Measurements from ENCODE around the gene TPPP3.
"Not testable (repeated sequence)": the region's sequence is repeated elsewhere in the genome, so short reads cannot be mapped to it uniquely, and the experiment has no call there.

TPPP3 gene

DNA sequence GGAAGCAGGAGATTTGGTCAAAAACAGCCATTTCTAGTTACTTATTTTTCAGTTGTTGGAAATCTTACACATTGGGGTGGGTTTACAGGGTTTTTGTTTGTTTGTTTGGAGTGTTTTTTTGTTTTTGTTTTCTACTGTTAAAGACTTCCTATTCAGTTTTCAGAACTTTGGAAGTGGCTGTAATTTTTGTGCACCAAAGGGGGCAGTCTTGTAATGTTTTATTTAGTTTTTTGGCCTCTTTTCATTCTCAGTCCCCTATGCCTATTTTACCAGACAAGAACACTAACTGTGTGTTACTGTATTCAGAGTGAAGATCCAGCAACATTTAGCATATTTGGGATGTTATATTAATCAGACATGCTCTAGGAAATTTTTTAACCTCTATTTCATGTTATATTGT lies 20.6 kb downstream of the TPPP3 start:
- H3K36me3 ChIP-seq (ENCODE audit: control insufficient read depth, insufficient read depth, low read length) = no peaks in the 10 kb centered on the region

DNA sequence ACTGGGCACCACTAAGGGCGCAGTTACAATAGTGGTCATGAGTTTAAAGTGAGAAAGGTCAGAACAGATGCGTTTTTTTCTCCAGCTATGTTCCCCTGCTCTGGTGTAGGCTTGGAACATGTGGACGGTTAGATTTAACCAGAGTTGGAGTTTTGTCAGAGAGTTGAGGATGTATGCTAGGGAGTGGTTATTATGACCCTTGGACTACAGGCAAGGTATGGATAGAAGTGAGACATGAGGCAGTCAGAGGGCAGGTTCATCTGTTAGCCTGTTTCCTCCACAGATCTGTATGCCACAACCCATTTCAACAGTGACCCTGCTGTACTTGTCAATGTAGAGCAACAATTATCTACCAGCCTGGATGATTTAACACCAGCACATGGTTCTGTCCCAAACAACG lies 22.6 kb downstream of the TPPP3 start:
- Histone ChIP-seq H3K4me3 (ENCODE audit: low read length) (no peak overlapping the region), H3K27me3 (ENCODE audit: control insufficient read depth, insufficient read depth, low read length) (no peaks in the 10 kb centered on the region), H3K36me3 (ENCODE audit: control insufficient read depth, insufficient read depth, low read length) (no peaks in the 10 kb centered on the region), H3K4me1 (ENCODE audit: control insufficient read depth, insufficient read depth, low read length) (no peaks in the 10 kb centered on the region), H3K9me3 (ENCODE audit: control insufficient read depth, low read length) (no peaks in the 10 kb centered on the region), H3K9ac (ENCODE audit: low read length) (no peak overlapping the region)

More for the DNA sequence above, 20.6 kb downstream of the TPPP3 start:
- no peaks in the 10 kb centered on the region for H3K9me3 ChIP-seq (ENCODE audit: control insufficient read depth, low read length)
- H3K27me3 ChIP-seq (ENCODE audit: control insufficient read depth, insufficient read depth, low read length) = no peaks in the 10 kb centered on the region
- no peaks in the 10 kb centered on the region for H3K4me1 ChIP-seq (ENCODE audit: control insufficient read depth, insufficient read depth, low read length)
- H3K9ac ChIP-seq (ENCODE audit: low read length) = no peak overlapping the region
- H3K4me3 ChIP-seq (ENCODE audit: low read length) = no peak overlapping the region

DNA sequence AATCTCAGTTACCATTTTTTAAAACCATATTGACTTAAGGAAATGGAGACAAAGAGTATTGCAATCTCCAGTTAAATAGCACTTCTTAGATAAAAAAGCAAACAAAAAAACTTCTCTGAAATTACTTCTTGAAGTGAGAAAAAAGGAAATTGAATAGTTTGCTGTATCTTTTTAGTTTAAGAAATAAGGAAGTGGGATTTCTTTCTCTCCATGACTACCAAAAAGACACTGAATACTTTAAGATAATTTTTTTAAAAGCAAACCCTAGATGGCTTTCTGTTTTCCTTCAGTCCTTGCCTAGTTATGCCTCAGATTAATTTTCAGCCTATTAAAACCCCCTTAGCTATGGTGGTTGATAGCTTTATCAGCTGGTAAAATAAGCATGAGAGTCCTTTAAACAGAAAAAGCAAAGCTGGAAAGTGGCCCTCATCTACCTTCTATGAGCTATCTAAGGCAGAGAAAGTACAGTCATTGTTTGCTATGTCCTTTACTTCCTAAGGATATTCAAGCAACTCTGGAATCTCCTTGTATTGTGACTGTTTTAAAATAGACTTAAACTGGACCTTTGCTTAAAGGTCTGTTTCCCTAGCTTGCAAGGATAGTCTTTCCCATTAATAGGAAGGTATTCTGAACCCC lies 28.6 kb downstream of the TPPP3 start:
- Histone ChIP-seq H3K27me3 (ENCODE audit: control insufficient read depth, insufficient read depth, low read length) (no peaks in the 10 kb centered on the region), H3K36me3 (ENCODE audit: control insufficient read depth, insufficient read depth, low read length) (no peaks in the 10 kb centered on the region), H3K9me3 (ENCODE audit: control insufficient read depth, low read length) (no peaks in the 10 kb centered on the region), H3K9ac (ENCODE audit: low read length) (peak overlapping the region; percentile 41), H3K4me1 (ENCODE audit: control insufficient read depth, insufficient read depth, low read length) (peaks cover 9% of the 10 kb centered on the region), H3K4me3 (ENCODE audit: low read length) (no peak overlapping the region)

- H3K4me3 ChIP-seq (ENCODE audit: low read length) = no peak overlapping the region
- peaks cover 22% of the 10 kb centered on the region for H3K4me1 ChIP-seq (ENCODE audit: control insufficient read depth, insufficient read depth, low read length)
- H3K36me3 ChIP-seq (ENCODE audit: control insufficient read depth, insufficient read depth, low read length) = no peaks in the 10 kb centered on the region
- no peaks in the 10 kb centered on the region for H3K27me3 ChIP-seq (ENCODE audit: control insufficient read depth, insufficient read depth, low read length)
- no peak overlapping the region for H3K9ac ChIP-seq (ENCODE audit: low read length)
- H3K9me3 ChIP-seq (ENCODE audit: control insufficient read depth, low read length) = no peaks in the 10 kb centered on the region
Measured at GRCh38 chr16:67361038-67361437, 32.3 kb downstream of the TPPP3 start.

- H3K9me3 ChIP-seq (ENCODE audit: control insufficient read depth, low read length); H3K9ac ChIP-seq (ENCODE audit: low read length); H3K36me3 ChIP-seq (ENCODE audit: control insufficient read depth, insufficient read depth, low read length); H3K4me3 ChIP-seq (ENCODE audit: low read length); H3K27me3 ChIP-seq (ENCODE audit: control insufficient read depth, insufficient read depth, low read length): not testable (repeated sequence)
- peaks cover 15% of the 10 kb centered on the region for H3K4me1 ChIP-seq (ENCODE audit: control insufficient read depth, insufficient read depth, low read length)
Measured at GRCh38 chr16:67359540-67360269, 33.6 kb downstream of the TPPP3 start.

DNA sequence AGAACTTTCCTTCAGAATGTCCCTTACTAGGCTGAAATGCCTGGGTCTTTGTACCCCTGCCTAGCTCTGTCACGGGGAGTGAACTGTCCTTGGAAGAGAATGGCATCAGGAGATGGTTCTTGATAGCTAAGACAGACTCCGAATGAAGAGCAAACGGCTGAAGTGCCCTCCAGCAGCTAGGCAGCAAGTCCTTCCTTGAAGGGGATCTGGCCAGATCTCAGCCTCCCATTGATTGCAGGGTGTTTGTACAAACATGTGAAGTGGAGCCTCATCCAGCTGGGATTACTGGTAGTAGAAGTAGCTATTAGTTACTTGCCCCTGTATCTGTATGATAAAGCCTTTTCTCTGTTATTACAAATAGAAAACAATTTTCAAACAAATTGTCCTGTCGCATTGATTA lies 35.7 kb downstream of the TPPP3 start:
- no peaks in the 10 kb centered on the region for H3K36me3 ChIP-seq (ENCODE audit: control insufficient read depth, insufficient read depth, low read length)
- H3K9ac ChIP-seq (ENCODE audit: low read length) = no peak overlapping the region
- H3K27me3 ChIP-seq (ENCODE audit: control insufficient read depth, insufficient read depth, low read length) = no peaks in the 10 kb centered on the region
- no peaks in the 10 kb centered on the region for H3K9me3 ChIP-seq (ENCODE audit: control insufficient read depth, low read length)
- peaks cover 14% of the 10 kb centered on the region for H3K4me1 ChIP-seq (ENCODE audit: control insufficient read depth, insufficient read depth, low read length)
- H3K4me3 ChIP-seq (ENCODE audit: low read length) = no peak overlapping the region

- Histone ChIP-seq H3K4me3 (ENCODE audit: low read length) (no peak overlapping the region), H3K36me3 (ENCODE audit: control insufficient read depth, insufficient read depth, low read length) (no peaks in the 10 kb centered on the region), H3K9ac (ENCODE audit: low read length) (no peak overlapping the region), H3K9me3 (ENCODE audit: control insufficient read depth, low read length) (no peaks in the 10 kb centered on the region), H3K4me1 (ENCODE audit: control insufficient read depth, insufficient read depth, low read length) (peaks cover 14% of the 10 kb centered on the region), H3K27me3 (ENCODE audit: control insufficient read depth, insufficient read depth, low read length) (no peaks in the 10 kb centered on the region)
Measured at GRCh38 chr16:67356396-67356795, 36.9 kb downstream of the TPPP3 start.

DNA sequence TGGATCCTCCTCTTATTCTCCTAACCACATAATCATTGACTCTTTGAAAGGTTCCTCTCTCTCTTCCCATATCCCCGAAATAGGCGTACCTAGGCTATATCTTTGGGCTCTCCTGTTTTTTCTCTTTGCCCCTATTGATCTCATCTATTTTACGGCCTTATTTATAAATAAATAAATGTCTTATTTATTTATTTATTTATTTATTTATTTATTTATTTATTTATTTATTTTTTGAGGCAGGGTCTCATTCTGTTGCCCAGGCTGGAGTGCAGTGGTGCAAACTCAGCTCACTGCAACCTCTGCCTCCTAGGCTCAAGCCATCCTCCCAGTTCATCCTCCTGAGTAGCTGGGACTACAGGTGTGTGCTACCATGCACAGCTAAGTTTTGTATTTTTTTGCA lies 40.8 kb downstream of the TPPP3 start:
- H3K9me3 ChIP-seq (ENCODE audit: control insufficient read depth, low read length); H3K36me3 ChIP-seq (ENCODE audit: control insufficient read depth, insufficient read depth, low read length); H3K9ac ChIP-seq (ENCODE audit: low read length); H3K27me3 ChIP-seq (ENCODE audit: control insufficient read depth, insufficient read depth, low read length); H3K4me3 ChIP-seq (ENCODE audit: low read length): not testable (repeated sequence)
- peaks cover 11% of the 10 kb centered on the region for H3K4me1 ChIP-seq (ENCODE audit: control insufficient read depth, insufficient read depth, low read length)

DNA sequence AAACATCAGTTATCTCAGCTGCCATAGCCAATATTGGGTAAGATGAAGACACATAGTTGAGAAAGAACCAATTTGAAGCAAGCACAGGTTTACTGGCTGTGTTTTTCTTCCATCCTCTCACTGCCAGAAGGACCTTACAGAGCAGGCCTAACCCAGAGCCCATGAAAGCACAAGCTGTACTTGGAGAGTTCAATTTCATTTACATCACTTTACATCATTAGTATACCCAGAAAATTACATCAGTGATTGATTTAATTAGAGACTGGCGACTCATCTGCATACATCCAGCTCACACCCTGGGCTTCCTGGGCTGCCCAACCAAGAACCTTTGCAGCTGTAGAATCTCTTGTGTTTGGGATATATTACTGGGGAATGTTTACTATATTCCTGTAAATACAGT lies 43.0 kb downstream of the TPPP3 start:
- H3K27me3 ChIP-seq (ENCODE audit: control insufficient read depth, insufficient read depth, low read length) = no peaks in the 10 kb centered on the region
- H3K9ac ChIP-seq (ENCODE audit: low read length) = no peak overlapping the region
- H3K4me1 ChIP-seq (ENCODE audit: control insufficient read depth, insufficient read depth, low read length) = peaks cover 12% of the 10 kb centered on the region
- no peaks in the 10 kb centered on the region for H3K36me3 ChIP-seq (ENCODE audit: control insufficient read depth, insufficient read depth, low read length)
- H3K9me3 ChIP-seq (ENCODE audit: control insufficient read depth, low read length) = no peaks in the 10 kb centered on the region
- no peak overlapping the region for H3K4me3 ChIP-seq (ENCODE audit: low read length)

DNA sequence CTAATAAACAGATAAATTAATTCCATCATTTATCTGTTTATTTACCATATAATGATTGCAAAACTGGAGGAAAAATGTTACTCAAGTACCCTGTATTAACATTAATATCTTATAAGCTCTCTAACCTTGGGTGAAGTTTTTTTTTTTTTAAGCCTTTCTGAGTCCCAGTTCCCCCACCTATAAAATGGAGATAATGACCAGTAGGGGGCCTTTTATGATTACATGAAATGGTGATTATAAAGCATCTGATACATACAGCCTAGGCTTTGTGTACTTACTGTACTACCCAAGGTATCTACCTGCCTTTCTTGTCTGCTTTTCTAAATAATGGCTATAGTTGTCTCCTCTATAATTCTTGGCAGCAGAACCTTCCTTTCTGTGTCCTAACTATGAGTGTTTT lies 44.1 kb downstream of the TPPP3 start:
- Histone ChIP-seq H3K27me3 (ENCODE audit: control insufficient read depth, insufficient read depth, low read length) (no peaks in the 10 kb centered on the region), H3K4me3 (ENCODE audit: low read length) (no peak overlapping the region), H3K36me3 (ENCODE audit: control insufficient read depth, insufficient read depth, low read length) (no peaks in the 10 kb centered on the region), H3K9me3 (ENCODE audit: control insufficient read depth, low read length) (no peaks in the 10 kb centered on the region), H3K4me1 (ENCODE audit: control insufficient read depth, insufficient read depth, low read length) (peaks cover 12% of the 10 kb centered on the region), H3K9ac (ENCODE audit: low read length) (no peak overlapping the region)

GRCh38 chr16:67346341-67346740 lies 47.0 kb downstream of the TPPP3 start:
- H3K9me3 ChIP-seq (ENCODE audit: control insufficient read depth, low read length) = no peaks in the 10 kb centered on the region
- H3K36me3 ChIP-seq (ENCODE audit: control insufficient read depth, insufficient read depth, low read length) = no peaks in the 10 kb centered on the region
- no peaks in the 10 kb centered on the region for H3K27me3 ChIP-seq (ENCODE audit: control insufficient read depth, insufficient read depth, low read length)
- no peak overlapping the region for H3K4me3 ChIP-seq (ENCODE audit: low read length)
- H3K4me1 ChIP-seq (ENCODE audit: control insufficient read depth, insufficient read depth, low read length) = peaks cover 12% of the 10 kb centered on the region
- no peak overlapping the region for H3K9ac ChIP-seq (ENCODE audit: low read length)

- Histone ChIP-seq H3K9me3 (ENCODE audit: control insufficient read depth, low read length) (no peaks in the 10 kb centered on the region), H3K4me1 (ENCODE audit: control insufficient read depth, insufficient read depth, low read length) (peaks cover 12% of the 10 kb centered on the region), H3K9ac (ENCODE audit: low read length) (no peak overlapping the region), H3K36me3 (ENCODE audit: control insufficient read depth, insufficient read depth, low read length) (no peaks in the 10 kb centered on the region), H3K4me3 (ENCODE audit: low read length) (no peak overlapping the region), H3K27me3 (ENCODE audit: control insufficient read depth, insufficient read depth, low read length) (no peaks in the 10 kb centered on the region)
Measured at GRCh38 chr16:67345401-67345800, 47.9 kb downstream of the TPPP3 start.
